GM23338 (cell line): Measurements from ENCODE around the gene CADPS2. TPM values are rescaled to one million over a fixed set of nuclear protein-coding genes. Genes with fewer than 3 reads are reported as not detected.
A peak's percentile ranks its signal among the peaks of the same experiment; 100 is the strongest.

ENCODE experiments used
- ATAC-seq: fragments of 200-7000 bp; cut with Tn5 transposase; 3 replicates; pipeline ENCODE4 v1.9.1; 2020
- DNase-seq: peaks from one replicate; pipeline ENCODE4 v3.0.0-alpha.2; 2015; ENCODE audit warnings: low spot score
- H2AFZ ChIP-seq: fragments of 200-600 bp; sonication (generic); 2 replicates; pipeline ENCODE4 v1.8.0; 2016; ENCODE audit warnings: antibody characterized with exemption, mild to moderate bottlenecking, moderate library complexity
- H3F3A ChIP-seq: fragments of 200-600 bp; sonication (generic); replicated peaks from 2 replicates; pipeline ENCODE4 v1.8.0; 2017; ENCODE audit warnings: antibody characterized with exemption, mixed run types, low read depth
- H3K27ac ChIP-seq: fragments of 200-600 bp; sonication (generic); 2 replicates; pipeline ENCODE4 v1.6.1; 2016; ENCODE audit warnings: low read depth
- H3K27me3 ChIP-seq: fragments of 200-600 bp; sonication (generic); 2 replicates; pipeline ENCODE4 v1.8.0; 2016; ENCODE audit warnings: mild to moderate bottlenecking, mixed run types, moderate library complexity; ENCODE audit not compliant: insufficient read depth
- H3K36me3 ChIP-seq: fragments of 200-600 bp; sonication (generic); 2 replicates; pipeline ENCODE4 v1.8.0; 2016; ENCODE audit warnings: mild to moderate bottlenecking; ENCODE audit not compliant: insufficient read depth
- H3K4me1 ChIP-seq: fragments of 200-600 bp; sonication (generic); 2 replicates; pipeline ENCODE4 v1.8.0; 2016; ENCODE audit warnings: mild to moderate bottlenecking, moderate library complexity; ENCODE audit not compliant: insufficient read depth
- H3K4me2 ChIP-seq: fragments of 200-600 bp; sonication (generic); 2 replicates; pipeline ENCODE4 v1.7.1; 2017; ENCODE audit warnings: mixed run types
- H3K4me3 ChIP-seq: fragments of 200-600 bp; sonication (generic); 2 replicates; pipeline ENCODE4 v1.6.1; 2016; ENCODE audit warnings: mixed run types
- H3K79me2 ChIP-seq: fragments of 200-600 bp; sonication (generic); replicated peaks from 2 replicates; pipeline ENCODE4 v1.8.0; 2017; ENCODE audit warnings: mild to moderate bottlenecking; ENCODE audit not compliant: insufficient read depth
- H3K9me2 ChIP-seq: fragments of 200-600 bp; sonication (generic); 2 replicates; pipeline ENCODE4 v1.8.0; 2017; ENCODE audit not compliant: insufficient read depth
- H4K20me1 ChIP-seq: fragments of 200-600 bp; sonication (generic); replicated peaks from 2 replicates; pipeline ENCODE4 v1.8.0; 2017; ENCODE audit warnings: mild to moderate bottlenecking; ENCODE audit not compliant: insufficient read depth
- H3K27ac Mint-ChIP-seq: 2 replicates; pipeline ENCODE4 v1.8.0; 2020; ENCODE audit warnings: inconsistent platforms, mild to moderate bottlenecking, moderate library complexity, mixed read lengths
- H3K27me3 Mint-ChIP-seq: 3 replicates; pipeline ENCODE4 v1.8.0; 2022; ENCODE audit warnings: low read depth, mild to moderate bottlenecking, moderate library complexity, mixed read lengths, inconsistent platforms; ENCODE audit not compliant: insufficient read depth, poor library complexity
- H3K36me3 Mint-ChIP-seq: 3 replicates; pipeline ENCODE4 v1.8.0; 2021; ENCODE audit warnings: low read depth, mild to moderate bottlenecking, inconsistent platforms, moderate library complexity, mixed read lengths
- H3K4me1 Mint-ChIP-seq: 3 replicates; pipeline ENCODE4 v1.8.0; 2020; ENCODE audit warnings: mild to moderate bottlenecking, inconsistent platforms, mixed read lengths
- H3K4me3 Mint-ChIP-seq: 3 replicates; pipeline ENCODE4 v1.8.0; 2021; ENCODE audit warnings: moderate library complexity, mild to moderate bottlenecking, inconsistent platforms, mixed read lengths
- H3K9me3 Mint-ChIP-seq: 3 replicates; pipeline ENCODE4 v1.8.0; 2020; ENCODE audit warnings: moderate library complexity, mild to moderate bottlenecking, inconsistent platforms, mixed read lengths
- CREB1 ChIP-seq: fragments of 250-450 bp; sonication (Bioruptor Pico); IDR thresholded peaks from 2 replicates; pipeline ENCODE4 v1.5.0; 2020; ENCODE audit warnings: low read depth, mild to moderate bottlenecking, moderate library complexity
- EZH2 ChIP-seq: fragments of 200-600 bp; sonication (generic); IDR thresholded peaks from one replicate; pipeline ENCODE4 v1.8.0; 2017; ENCODE audit warnings: antibody characterized with exemption, mild to moderate bottlenecking, low read depth; ENCODE audit not compliant: unreplicated experiment
- EZH2phosphoT487 ChIP-seq: fragments of 200-600 bp; sonication (generic); IDR thresholded peaks from one replicate; pipeline ENCODE4 v1.8.1; 2018; ENCODE audit warnings: antibody characterized with exemption; ENCODE audit not compliant: unreplicated experiment
- JUNB ChIP-seq: IDR thresholded peaks from one replicate; pipeline ENCODE4 v1.6.1; 2016; ENCODE audit warnings: antibody characterized with exemption; ENCODE audit not compliant: unreplicated experiment
- NANOG ChIP-seq: IDR thresholded peaks from 2 replicates; pipeline ENCODE4 v1.6.1; 2016; ENCODE audit warnings: antibody characterized with exemption, borderline replicate concordance
- POLR2AphosphoS5 ChIP-seq: IDR thresholded peaks from 2 replicates; pipeline ENCODE4 v1.6.1; 2016; ENCODE audit warnings: antibody characterized with exemption, low read depth
- REST ChIP-seq: IDR thresholded peaks from one replicate; pipeline ENCODE4 v1.6.1; 2018; ENCODE audit warnings: antibody characterized with exemption; ENCODE audit not compliant: unreplicated experiment
- STAT1 ChIP-seq: IDR thresholded peaks from one replicate; pipeline ENCODE4 v1.6.1; 2016; ENCODE audit warnings: antibody characterized with exemption; ENCODE audit not compliant: unreplicated experiment
- ZNF114 ChIP-seq: fragments of 250-450 bp; sonication (Bioruptor Pico); IDR thresholded peaks from 2 replicates; pipeline ENCODE4 v1.5.0; 2020; ENCODE audit warnings: mild to moderate bottlenecking, moderate library complexity
- ZNF331 ChIP-seq: fragments of 250-450 bp; sonication (Bioruptor Pico); IDR thresholded peaks from 2 replicates; pipeline ENCODE4 v1.5.0; 2020; ENCODE audit warnings: low read depth, mild to moderate bottlenecking, moderate library complexity
- ZNF462 ChIP-seq: fragments of 250-450 bp; sonication (Bioruptor Pico); IDR thresholded peaks from 2 replicates; pipeline ENCODE4 v1.5.0; 2020; ENCODE audit warnings: mild to moderate bottlenecking, moderate library complexity
- polyA plus RNA-seq: library from polyadenylated mRNA; unstranded; fragments of >200 nt; fragmentation: Nextera tagmentation; extraction: Ambion mirVana; gene quantifications from 2 replicates; pipeline ENCODE4 v1.2.1, GENCODE V29; 2016
- total RNA-seq: library from RNA; depleted of rRNA; stranded (reverse); fragments of >200 nt; shearing (Covaris generic); gene quantifications from 2 replicates; pipeline ENCODE4 v1.2.3, GENCODE V29; 2014
- TF ChIP-seq, protein P1 (sequence below): IDR thresholded peaks from 2 replicates; pipeline ENCODE4 v1.6.1; 2016; ENCODE audit warnings: antibody characterized with exemption
- TF ChIP-seq, protein P2 (sequence below), 2 experiments: fragments of 200-600 bp in 1 of 2; sonication (generic) in 1 of 2; conservative IDR thresholded peaks; 2 replicates each; pipeline versions ENCODE4 v1.5.1 to v1.6.1; 2016 to 2017; ENCODE audit warnings: antibody characterized with exemption in 2 of 2, low read depth in 2 of 2, mild to moderate bottlenecking in 2 of 2, moderate library complexity in 1 of 2

Gene CADPS2
- total and polyA plus RNA-seq, 2 experiments from 2014 or later: 16.3 to 36.9 TPM

- Mint-ChIP-seq H3K27ac (peak overlapping the region; percentile 91), H3K9me3 (peaks cover 14% of the 10 kb centered on the region), H3K4me1 (peaks cover 32% of the 10 kb centered on the region), H3K4me3 (no peak overlapping the region), H3K36me3 (peaks cover 17% of the 10 kb centered on the region), H3K27me3 (peaks cover 4% of the 10 kb centered on the region)
- Histone ChIP-seq H3K4me2 (no peak overlapping the region), H3K4me1 (peaks cover 28% of the 10 kb centered on the region), H3F3A (no peaks in the 10 kb centered on the region; the same call in 1 of the 2 replicates), H2AFZ (no peak overlapping the region), H3K27me3 (no peaks in the 10 kb centered on the region), H3K4me3 (no peak overlapping the region), H4K20me1 (no peaks in the 10 kb centered on the region), H3K36me3 (no peaks in the 10 kb centered on the region), H3K9me2 (no peaks in the 10 kb centered on the region), H3K27ac (no peak overlapping the region), H3K79me2 (no peaks in the 10 kb centered on the region)
- ATAC-seq (no peak), DNase-seq (no peak)
- TF ChIP-seq, protein P1, sequence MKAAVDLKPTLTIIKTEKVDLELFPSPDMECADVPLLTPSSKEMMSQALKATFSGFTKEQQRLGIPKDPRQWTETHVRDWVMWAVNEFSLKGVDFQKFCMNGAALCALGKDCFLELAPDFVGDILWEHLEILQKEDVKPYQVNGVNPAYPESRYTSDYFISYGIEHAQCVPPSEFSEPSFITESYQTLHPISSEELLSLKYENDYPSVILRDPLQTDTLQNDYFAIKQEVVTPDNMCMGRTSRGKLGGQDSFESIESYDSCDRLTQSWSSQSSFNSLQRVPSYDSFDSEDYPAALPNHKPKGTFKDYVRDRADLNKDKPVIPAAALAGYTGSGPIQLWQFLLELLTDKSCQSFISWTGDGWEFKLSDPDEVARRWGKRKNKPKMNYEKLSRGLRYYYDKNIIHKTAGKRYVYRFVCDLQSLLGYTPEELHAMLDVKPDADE: no peak
- TF ChIP-seq ZNF114 (CRISPR knock-in tag): no peak
- TF ChIP-seq CREB1 (CRISPR knock-in tag): no peak
- no peak for TF ChIP-seq STAT1
- TF ChIP-seq REST: no peak
- no peak for TF ChIP-seq JUNB
- TF ChIP-seq ZNF462 (CRISPR knock-in tag): no peak
- TF ChIP-seq POLR2AphosphoS5: no peak
- TF ChIP-seq ZNF331 (CRISPR knock-in tag): no peak
- TF ChIP-seq NANOG: no peak
- no peak for TF ChIP-seq EZH2
- TF ChIP-seq EZH2phosphoT487: no peak
- TF ChIP-seq, protein P2, sequence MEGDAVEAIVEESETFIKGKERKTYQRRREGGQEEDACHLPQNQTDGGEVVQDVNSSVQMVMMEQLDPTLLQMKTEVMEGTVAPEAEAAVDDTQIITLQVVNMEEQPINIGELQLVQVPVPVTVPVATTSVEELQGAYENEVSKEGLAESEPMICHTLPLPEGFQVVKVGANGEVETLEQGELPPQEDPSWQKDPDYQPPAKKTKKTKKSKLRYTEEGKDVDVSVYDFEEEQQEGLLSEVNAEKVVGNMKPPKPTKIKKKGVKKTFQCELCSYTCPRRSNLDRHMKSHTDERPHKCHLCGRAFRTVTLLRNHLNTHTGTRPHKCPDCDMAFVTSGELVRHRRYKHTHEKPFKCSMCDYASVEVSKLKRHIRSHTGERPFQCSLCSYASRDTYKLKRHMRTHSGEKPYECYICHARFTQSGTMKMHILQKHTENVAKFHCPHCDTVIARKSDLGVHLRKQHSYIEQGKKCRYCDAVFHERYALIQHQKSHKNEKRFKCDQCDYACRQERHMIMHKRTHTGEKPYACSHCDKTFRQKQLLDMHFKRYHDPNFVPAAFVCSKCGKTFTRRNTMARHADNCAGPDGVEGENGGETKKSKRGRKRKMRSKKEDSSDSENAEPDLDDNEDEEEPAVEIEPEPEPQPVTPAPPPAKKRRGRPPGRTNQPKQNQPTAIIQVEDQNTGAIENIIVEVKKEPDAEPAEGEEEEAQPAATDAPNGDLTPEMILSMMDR (conservative IDR thresholded peaks at IDR 0.05; ENCODE audit: low read depth in 2 of 2): no peak
Measured at GRCh38 chr7:122688400-122688998, 197.8 kb downstream of the CADPS2 start.
